CD4-positive, alpha-beta T cell treated with Interleukin-12 subunit alpha and Interleukin-12 subunit beta, for 1 hour (primary cell): ENCODE results near the gene DNAJB12.
A peak's percentile ranks its signal among the peaks of the same experiment; 100 is the strongest.
"Not testable (repeated sequence)": the region's sequence is repeated elsewhere in the genome, so short reads cannot be mapped to it uniquely, and the experiment has no call there.

ENCODE experiments used
- DNase-seq: peaks from one replicate; pipeline ENCODE4 v3.0.0-alpha.2; 2020

Gene DNAJB12

DNA sequence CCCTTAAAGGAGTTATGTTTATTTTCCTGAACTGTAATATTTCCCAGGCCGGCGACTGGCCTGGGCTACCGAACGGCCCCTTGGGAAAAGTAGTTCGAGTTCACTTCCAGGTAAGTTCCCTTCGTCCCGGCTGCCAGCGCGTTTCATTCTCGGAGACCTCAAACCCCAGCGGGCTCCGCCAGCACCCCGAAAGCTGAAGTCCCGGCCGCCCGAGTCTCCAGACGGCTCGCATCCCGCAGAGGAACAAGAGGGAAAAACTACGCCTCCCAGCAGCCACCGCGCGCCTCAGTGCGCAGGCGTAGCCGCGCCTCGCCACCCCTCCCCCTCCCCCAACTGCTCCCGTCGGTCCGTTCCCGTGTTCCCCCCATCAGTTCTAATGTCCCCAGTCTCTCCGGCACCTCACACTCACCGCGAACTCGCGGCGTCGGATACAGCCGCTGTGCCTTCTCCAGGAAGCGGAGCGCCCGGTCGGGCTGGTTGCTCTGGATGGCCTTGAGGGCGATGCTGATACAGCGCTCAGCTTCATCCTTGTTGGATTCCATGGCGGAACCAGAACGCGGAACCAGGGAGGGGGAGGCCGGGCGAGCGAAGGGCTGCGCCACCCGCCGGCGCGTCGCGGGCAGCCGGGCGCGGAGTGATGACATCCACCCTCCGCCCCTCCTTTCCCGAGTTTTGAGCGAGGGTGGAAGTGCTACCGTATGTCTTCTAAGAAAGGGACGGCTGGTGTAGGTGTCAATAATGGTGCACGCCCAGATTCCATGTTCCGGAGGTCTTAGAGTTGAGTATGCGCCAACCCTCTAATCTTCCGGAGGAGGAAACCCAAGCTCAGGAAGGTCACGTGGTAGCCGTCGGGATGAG, at the start of gene DNAJB12:
Gene DNAJB12, minus strand, starts transcription at position 564 of the 858 bp plus-strand sequence. Its CDS starts 22 bp downstream, at position 542.
- DNase-seq = peak; percentile 92

DNA sequence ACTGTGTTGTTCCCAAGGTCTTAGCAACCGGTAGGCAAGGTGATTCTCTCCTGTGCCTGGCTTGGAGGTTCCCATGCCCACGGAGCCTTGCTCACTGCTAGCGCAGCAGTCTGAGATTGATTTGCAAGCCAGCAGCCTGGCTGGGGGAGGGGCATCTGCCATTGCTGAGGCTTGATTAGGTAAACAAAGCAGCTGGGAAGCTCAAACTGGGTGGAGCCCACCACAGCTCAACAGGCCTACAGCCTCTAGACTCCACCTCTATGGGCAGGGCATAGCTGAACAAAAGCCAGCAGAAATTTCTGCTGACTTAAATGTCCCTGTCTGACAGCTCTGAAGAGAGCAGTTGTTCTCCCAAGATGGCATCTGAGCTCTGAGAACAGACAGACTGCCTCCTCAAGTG, 40.9 kb upstream of the DNAJB12 start:
- not testable (repeated sequence) for DNase-seq

DNA sequence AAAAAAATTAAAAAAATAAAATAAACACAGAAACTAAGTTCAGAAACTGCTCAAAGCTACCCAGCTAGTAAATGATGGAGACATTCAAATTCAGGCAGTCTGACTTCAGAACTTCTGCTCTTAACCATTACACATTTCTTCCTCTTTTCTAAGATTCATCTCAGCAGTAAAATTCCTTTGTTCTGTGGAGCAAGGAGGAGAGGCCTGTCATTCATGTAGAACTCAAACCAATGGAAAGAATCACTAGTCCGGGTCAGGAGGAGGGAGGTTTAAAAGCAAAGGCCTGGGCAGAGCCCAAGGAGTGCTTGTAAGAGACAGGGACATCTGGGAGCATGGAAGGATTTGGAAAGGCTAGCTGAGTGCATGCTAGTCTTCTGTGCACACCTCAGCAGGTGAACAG, 37.9 kb upstream of the DNAJB12 start:
- DNase-seq = no peak

DNA sequence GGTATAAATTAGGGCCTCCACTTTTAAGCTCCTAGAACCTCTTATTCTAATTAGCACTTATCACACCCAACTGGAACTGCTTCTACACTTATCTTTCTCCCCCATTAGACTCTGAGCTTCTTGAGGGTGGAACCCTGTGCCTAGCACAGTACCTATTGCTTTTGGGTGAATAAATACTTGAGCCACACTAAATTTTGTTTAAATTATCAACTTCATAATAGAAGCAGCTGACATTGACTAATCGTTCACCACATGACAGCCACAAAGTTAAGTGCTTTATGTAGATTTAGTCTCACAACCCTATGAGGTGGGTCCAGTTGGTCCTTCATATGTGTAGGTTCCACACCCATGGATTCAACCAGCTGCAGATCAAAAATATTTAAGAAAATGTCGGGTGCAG, 36.0 kb upstream of the DNAJB12 start:
- DNase-seq = no peak

DNA sequence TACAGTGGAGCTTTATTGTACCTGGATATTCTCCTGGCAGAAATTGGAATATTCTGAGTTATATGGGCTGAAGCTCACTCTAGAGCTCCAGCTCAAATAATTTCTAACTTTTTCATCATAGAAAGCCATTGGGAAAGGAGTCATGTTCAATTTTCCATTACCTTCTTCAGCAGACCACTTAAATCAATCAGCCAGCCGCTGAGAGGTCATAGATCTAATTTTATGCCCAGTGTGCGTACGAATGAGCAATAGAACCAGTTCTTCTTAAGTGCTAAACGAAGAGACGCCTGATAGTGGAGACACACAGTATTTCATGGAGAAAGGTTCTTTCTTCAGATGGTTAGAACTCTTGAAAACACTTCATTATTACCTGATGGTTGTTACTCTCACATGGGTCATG, 35.0 kb upstream of the DNAJB12 start:
- no peak for DNase-seq

DNA sequence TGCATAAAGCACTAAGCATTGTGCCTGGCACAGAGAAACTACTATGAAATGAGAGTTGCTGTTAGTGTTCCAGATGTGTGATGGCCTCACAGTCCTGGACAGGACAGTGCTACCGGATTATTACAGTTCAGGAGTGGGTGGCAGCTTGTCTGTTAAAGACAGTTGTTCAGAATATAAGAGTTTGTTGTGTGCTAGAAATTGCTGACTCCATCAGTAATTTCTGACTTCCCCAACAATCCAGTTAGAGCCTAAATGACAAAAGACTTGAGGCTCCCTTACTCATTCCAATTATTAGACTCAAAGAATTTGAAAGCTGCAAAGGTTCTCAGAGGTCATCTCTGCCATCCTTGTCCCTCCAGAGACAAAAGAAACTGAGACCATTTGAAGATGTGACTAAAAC, 34.3 kb upstream of the DNAJB12 start:
- DNase-seq = no peak

DNA sequence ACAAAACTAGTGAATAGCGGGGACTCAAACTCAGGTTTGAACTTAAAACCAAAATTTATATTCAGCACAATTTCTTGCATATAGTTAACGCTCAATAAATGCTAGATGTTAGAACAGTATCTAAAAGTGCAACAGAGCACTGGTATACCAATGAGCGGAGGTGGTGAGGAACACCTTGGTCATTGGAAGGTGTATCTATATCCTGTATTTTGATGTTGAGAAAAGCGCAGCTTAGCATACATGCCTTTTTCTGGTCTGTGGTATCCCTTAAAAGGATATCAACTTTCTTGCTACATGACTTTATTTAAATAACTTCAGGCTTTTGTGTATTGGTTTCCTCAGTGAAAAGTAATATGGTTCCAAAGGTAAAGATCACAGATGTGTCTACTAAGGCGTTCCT, 33.3 kb upstream of the DNAJB12 start:
- no peak for DNase-seq

DNA sequence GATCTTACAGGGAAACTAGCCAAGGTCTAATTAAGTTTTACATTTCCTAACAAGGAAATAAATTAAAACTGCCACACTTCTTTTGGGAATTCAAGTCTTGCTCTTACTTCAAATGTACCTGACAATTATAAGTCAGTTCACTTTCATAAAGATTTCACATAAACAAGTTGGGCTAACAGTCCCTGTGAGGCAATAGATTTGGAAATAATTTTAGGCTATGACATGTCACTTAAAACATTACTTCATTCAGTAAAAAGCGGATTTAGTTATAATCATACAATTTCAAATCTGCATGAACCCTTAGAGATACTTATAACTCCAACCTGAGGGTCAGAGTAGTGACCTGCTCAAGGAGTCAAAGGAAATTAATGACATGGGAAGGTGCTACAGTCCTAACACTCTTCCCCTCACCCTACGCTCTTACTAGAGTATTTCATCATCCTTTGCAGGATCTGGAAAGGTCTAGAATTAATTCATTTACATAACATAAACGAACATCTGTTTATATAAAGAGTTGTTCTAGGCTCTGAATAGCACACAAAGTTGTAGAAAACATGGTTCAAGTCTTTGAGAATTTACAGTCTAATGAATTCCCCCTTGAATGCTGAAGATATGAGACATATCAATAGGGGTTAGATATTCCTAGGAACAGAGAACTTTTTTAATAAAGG, 32.3 kb upstream of the DNAJB12 start:
- no peak for DNase-seq

DNA sequence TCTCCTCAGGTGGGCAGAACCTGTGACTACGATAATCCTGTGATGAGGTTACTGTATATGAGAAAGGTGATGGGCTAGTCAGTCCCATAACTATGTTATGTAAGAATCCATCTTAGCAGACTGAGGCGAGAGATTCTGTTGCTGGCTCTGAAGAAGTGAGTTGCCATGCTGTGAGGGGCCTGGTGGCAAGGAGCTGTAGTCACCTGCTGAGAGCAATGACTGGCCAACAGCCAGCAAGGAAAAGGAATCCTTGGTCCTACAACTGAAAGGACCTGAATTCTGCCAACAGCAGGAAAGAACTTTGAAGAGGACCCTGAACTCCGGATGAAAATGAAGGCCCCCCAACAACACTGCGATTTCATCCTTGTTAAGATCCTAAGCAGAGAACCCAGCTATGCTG, 31.0 kb upstream of the DNAJB12 start:
- no peak for DNase-seq

DNA sequence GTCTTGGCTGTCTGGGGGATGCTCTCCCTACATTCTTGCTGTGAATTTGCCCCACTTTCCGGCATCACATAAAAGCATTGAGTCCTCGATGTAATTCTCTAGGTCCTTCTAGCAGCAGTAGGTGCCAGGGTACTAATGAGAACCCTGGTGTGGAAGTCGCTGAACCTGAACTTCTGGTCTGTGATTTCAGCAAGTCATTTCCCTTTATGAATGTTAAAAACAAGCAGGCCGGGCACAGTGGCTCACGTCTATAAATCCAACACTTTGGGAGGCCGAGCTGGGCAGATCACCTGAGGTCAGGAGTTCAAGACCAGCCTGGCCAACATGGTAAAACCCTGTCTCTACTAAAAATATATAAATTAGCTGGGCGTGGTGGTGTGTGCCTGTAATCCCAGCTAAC, 30.3 kb upstream of the DNAJB12 start:
- DNase-seq = not testable (repeated sequence)

DNA sequence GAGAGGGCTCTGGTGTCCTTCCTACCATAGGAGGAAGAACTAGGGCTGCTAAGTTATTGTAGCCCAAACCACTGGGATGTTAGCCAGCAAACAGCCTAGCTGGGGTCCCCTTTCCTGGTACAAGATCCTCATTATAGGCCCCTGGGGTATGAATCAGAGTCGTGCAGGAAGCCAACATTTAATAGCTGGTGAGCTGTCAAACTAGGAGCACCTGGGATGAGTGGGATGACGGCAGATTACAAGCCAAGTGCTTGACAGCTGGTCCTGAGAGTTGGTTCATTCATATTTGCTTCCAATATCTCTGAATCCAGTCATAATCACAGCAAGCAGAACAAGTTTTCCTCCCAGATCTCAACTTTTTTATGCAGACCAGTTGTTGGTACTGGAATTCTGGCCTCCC, 25.1 kb upstream of the DNAJB12 start:
- DNase-seq = no peak

DNA sequence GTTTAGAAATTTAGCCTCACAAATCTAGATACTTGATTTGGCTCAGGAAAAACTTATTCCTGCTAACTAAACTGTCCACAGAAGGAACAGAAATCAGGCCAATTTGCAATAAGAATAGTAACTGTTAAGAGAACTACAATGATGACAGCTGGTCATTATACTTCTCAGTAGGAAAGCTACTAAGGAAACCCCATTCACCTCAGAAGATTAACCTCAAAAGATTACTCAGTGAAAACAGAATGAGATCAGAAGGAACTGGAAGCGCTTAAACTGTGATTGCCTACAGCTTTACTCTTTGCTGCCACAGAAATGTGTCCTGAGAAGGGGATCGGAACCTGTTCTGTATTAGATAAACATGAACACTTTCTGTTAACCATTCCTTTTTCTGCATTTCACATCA, 24.3 kb upstream of the DNAJB12 start:
- no peak for DNase-seq

DNA sequence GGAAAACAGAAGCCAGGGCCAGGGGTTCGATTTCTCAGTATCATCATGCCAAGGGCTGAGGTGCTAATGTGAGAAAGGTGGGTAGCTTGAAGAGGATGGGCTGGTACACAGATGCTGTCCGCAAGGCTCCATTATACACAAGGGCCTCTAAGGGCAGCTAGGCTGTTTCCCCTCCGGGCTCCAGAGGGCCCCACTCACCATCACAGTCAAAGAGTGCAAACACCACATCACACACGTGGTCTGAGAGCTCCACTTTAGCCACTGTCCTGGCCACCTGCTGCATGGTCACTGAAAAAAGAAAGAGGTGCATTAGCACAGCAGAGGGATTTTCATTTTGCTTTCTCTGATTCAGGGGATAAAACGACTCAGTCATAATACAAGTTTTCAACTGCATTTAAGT, 20.9 kb upstream of the DNAJB12 start:
- no peak for DNase-seq

DNA sequence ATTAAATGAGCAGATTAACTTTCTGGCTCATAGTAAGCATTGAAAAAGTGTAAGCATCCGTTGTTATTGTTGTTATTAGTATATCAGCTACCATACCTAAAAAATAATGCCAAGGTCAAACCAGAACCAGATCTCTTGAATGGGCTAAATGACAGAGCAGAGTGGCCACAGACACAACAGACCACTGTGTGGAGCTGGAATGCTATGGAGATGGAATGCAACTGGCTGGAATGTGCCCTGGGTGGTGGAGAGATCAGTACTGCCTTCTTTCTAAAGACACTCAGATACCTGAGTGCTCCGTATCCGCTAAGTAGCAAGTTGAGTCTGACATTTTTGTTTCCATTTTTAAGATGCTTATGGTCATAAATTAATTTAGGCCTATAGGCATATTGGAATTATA, 20.5 kb upstream of the DNAJB12 start:
- no peak for DNase-seq

DNA sequence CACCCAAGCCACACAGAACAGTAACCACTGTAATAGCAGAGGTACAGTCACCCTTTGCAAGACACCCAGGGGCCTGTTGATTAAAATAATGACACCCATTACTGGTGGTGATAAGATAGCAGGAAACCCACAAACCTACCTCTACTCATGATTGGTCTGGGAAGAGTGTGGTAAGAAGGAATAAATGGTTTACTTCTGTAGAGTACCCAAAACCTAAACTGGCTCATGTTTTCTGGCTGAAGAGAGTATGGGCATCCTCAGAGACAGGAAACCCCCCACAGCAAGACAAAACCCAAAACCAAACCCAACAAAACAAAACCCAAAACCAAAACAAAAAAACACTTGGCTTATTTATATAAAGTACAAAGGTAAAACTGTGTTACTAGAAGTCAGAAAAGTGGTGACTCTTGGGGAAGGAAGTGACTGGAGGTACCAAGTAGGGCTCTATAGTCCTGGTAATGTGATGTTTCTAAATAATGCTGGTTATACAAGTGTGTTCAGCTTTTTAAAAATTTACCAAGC, 15.5 kb upstream of the DNAJB12 start:
- peak; percentile 69 for DNase-seq

DNA sequence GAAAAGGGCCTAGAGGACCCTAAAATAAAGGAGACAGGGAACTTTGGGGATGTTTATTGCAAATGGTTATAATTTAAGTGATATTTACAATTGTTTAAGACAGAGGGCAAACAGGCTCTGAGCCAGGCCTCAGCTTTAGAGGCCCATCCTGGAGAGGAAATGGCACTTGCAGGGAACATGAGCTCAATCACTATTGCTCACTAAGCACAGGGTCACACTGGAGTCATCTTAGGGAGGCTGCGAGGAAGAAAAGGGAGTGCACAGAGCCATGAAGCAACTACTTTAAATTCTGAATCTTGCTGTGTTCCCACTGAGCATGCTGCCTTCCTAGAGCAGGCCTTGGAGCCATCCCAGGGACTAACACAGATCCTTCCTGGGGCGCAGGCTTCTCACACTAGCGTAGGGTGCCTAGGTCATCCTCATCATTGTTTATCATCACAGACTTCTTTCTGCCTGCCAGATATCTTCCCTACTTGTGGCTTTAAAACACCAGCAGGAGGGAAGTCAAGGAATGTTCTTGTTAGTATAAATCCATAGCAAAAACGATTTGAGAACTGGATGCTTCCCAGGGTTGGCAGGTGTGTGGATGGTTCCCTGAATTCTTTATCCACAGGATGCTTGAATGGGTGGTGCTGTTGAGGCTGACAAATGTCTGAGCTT, 12.7 kb upstream of the DNAJB12 start:
- no peak for DNase-seq

DNA sequence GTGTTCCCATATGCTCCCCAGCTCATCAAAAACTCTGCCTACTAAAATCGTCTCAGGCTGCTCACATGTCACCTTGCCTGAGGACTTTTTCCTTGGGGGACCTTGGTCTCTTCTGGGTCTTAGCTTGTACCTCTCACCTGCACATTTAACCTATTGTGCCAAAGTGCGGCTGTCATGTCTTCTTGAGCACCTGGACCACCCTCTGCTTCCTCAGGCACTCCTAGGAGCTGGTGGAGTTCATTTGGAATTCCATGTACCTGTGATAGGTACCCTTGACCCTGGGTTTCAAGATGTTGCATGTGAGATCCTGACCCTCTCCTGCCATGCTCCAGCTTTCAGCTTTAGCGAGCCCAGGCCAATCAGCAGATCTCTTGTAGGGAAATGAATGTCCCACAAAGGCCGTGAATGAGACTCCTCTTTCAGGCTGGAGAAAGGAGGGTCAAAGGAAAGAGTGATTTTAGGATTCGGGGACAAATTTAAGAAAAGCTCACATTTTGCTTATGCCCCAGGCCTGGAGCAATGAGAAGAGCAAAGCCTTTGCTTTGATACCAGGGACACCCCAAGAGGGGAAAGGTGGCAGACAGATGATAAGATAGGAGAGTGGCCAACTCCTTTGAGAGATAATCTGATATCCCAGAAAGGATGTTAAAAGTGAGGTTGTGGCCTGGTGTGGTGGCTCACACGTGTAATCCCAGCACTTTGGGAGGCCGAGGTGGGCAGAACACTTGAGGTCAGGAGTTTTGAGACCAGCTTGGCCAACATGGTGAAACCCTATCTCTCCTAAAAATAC, 10.6 kb upstream of the DNAJB12 start:
- DNase-seq = no peak

DNA sequence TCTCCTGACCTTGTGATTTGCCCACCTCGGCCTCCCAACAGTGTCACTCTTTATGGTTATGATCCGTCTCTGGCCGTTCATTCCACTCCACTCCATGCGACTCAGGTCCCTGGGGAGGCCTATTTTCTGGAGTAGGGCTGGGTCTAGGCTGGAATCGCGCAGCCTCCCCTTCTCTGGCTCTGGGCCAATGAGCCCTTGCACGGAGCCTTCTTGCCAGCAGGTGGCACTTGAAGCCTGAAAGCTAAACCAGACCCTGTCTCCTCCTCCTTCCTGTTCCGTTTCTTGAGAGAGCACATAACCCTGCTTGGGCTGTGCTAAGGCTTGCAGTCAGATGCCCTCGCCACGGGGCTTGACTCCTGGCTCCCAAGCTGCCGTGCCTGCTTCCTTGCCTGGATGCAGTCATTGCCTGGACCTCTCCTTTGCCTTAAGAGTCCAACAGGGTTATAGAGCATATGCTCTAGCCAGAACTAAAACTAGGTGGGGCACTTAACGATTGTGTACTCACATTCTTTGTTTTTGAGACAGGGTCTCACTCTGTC, 9.6 kb upstream of the DNAJB12 start:
- peak; percentile 88 for DNase-seq

DNA sequence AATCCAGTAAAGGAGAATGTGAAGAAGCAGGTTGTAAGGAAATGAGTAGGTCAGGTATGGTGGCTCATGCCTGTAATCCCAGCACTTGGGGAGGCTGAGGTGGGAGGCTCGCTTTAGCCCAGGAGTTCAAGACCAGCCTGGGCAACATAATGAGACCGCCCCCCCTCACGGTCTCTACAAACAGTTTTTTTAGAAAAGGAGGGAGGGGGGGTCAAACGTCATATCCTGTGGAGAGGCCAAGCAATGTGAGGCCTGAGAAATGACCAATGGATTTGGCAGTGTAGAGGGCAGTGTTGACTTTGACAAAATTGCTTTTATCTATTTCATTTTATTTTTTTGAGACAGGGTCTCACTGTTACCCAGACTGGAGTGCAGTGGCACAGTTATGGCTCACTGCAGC, 2.3 kb upstream of the DNAJB12 start:
- DNase-seq = no peak

DNA sequence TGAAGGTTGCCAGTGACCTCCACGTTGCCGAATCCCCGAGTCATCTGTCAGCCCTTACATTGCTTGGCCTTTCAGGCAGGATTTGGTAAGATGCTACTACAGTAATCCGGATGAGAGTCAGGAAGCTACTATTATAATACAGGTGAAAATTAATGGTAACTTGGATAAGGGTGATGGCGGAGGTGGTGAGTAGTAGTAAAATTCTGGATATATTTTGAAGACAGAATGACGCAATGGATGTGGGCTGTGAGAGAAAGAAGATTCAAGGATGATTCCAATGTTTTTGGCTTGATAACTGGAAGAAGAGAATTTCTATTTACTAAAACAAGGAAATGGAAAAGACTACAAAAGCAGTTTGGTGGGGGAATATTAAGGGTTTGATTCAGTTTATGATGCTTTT, 1.4 kb upstream of the DNAJB12 start:
- no peak for DNase-seq

DNA sequence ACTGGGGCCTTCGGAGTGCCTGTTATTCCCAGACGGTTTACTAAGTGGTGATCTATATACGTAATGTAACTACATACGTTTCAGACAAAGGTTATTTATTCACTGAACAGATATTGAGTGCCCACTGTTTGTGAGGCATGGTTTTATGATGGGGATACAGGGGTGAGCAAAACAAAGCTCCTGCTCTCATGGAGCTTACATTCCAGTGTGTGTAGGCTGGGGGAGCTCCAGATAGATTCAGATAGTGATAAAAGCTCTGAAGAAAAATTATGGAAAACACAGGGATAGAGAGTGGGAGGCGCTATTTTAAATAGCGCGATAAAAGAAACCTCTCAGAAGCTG, 466 bp upstream of the DNAJB12 start:
- DNase-seq = no peak

DNA sequence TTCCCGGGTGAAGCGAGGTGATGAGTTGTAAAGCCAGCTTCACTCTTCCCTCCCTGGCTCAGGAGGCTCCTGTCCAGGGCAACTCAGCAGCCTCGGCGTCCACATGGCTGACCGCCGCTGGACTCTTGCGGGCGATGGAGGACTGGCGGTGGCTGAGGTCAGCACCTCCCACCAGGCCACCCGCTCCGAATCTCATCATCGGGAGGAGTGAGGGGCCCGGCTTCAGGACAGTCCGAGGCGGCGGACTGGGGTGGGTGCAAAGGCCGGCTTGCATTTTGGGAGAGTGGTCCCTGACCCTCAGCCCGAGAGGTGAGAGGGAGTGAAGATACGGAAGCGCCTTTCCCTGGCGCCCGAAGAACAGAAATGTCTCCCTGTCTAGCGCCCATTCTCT, 759 bp downstream of the DNAJB12 start:
- no peak for DNase-seq
